Common myeloid progenitor, CD34-positive (primary cell): Measurements from ENCODE around the gene B3GNT5.
A peak's percentile ranks its signal among the peaks of the same experiment; 100 is the strongest.

Experiments
- CTCF ChIA-PET: fragments of 350-600 bp; sonication (Branson Sonifier 250); formaldehyde crosslinking; loops from one replicate; lab custom pipeline; 2021; ENCODE audit warnings: antibody characterized with exemption; lab: Charles Lee
- POLR2A ChIA-PET: fragments of 350-600 bp; sonication (Branson Sonifier 250); formaldehyde crosslinking; loops from one replicate; lab custom pipeline; 2021; ENCODE audit warnings: antibody characterized with exemption; lab: Charles Lee
- DNase-seq, 3 donors: peaks; one replicate each; pipeline versions ENCODE4 v3.0.0 to v3.0.0-alpha.2; 2013
- H3K27ac ChIP-seq, 2 experiments: 1 replicate in 1 of 2; 2 replicates in 1 of 2; pipeline ENCODE4 v1.7.0; 2013; ENCODE audit warnings: inconsistent platforms in 2 of 2, low read length in 2 of 2, mild to moderate bottlenecking in 2 of 2, low read depth in 1 of 2, moderate library complexity in 1 of 2; ENCODE audit not compliant: severe bottlenecking in 2 of 2, insufficient read depth in 1 of 2, poor library complexity in 1 of 2
- H3K27me3 ChIP-seq, 5 experiments: replicated peaks in 2 of 5; 1 replicate in 3 of 5; 2 replicates in 2 of 5; pipeline versions ENCODE4 v1.6.1 to v1.7.0; 2013; ENCODE audit warnings: low read length in 4 of 5, mild to moderate bottlenecking in 2 of 5, moderate library complexity in 2 of 5, inconsistent platforms in 1 of 5; ENCODE audit not compliant: insufficient read depth in 5 of 5, control insufficient read depth in 4 of 5
- H3K36me3 ChIP-seq, 4 experiments: 1 replicate in 2 of 4; 2 replicates in 2 of 4; pipeline versions ENCODE4 v1.6.1 to v1.7.0; 2013; ENCODE audit warnings: low read length in 3 of 4, control low read depth in 1 of 4, mild to moderate bottlenecking in 1 of 4; ENCODE audit not compliant: control insufficient read depth in 4 of 4, insufficient read depth in 4 of 4
- H3K4me1 ChIP-seq, 4 experiments: 1 replicate in 3 of 4; 2 replicates in 1 of 4; pipeline versions ENCODE4 v1.6.1 to v1.7.1; 2013; ENCODE audit warnings: low read length in 3 of 4, mild to moderate bottlenecking in 3 of 4, control low read depth in 1 of 4, inconsistent platforms in 1 of 4, moderate library complexity in 1 of 4; ENCODE audit not compliant: control insufficient read depth in 4 of 4, insufficient read depth in 4 of 4; ENCODE audit errors: control extremely low read depth in 1 of 4
- H3K4me3 ChIP-seq, 7 experiments: 1 replicate in 4 of 7; 2 replicates in 3 of 7; pipeline versions ENCODE4 v1.5.1 to v1.7.0; 2013; ENCODE audit warnings: mild to moderate bottlenecking in 7 of 7, low read length in 6 of 7, moderate library complexity in 6 of 7, inconsistent platforms in 2 of 7, low read depth in 2 of 7, control low read depth in 1 of 7; ENCODE audit not compliant: insufficient read depth in 4 of 7, control insufficient read depth in 1 of 7; ENCODE audit errors: extremely low read depth in 1 of 7
- H3K9me3 ChIP-seq, 5 experiments: 1 replicate in 4 of 5; 2 replicates in 1 of 5; pipeline versions ENCODE4 v1.6.1 to v1.7.1; 2013; ENCODE audit warnings: low read length in 4 of 5, mild to moderate bottlenecking in 2 of 5, inconsistent platforms in 1 of 5, low read depth in 1 of 5, moderate library complexity in 1 of 5; ENCODE audit not compliant: control insufficient read depth in 4 of 5, insufficient read depth in 2 of 5; ENCODE audit errors: control extremely low read depth in 1 of 5
- WGBS: methylation state at CpG from one replicate; pipeline ENCODE4 v1.1.5; 2013; ENCODE audit not compliant: insufficient coverage; 5-methylcytosine and 5-hydroxymethylcytosine counted together

B3GNT5 gene

GRCh38 chr3:183217548-183218332, 35.3 kb upstream of the B3GNT5 start:
- Histone ChIP-seq H3K27me3 (no peaks in the 10 kb centered on the region), H3K36me3 (no peaks in the 10 kb centered on the region), H3K27ac (no peak overlapping the region), H3K4me3 (no peak overlapping the region), H3K9me3 (no peaks in the 10 kb centered on the region), H3K4me1 (peaks cover 11 to 43% (median 30%) of the 10 kb centered on the region in 4 experiments)
- POLR2A ChIA-PET: interaction anchor here (0.7 kb wide), 1 partner anchor 559 kb away, joined by 4 read pairs; no protein-coding TSS in a partner anchor
- DNase-seq: peak in 2 of 3 donors; percentile 34 to 40
- WGBS: 100% methylated on average over 2 of the region's 9 CpGs
- CTCF ChIA-PET: interaction anchor here (0.8 to 1.2 kb wide), 5 partner anchors 10 to 207 kb away, joined by 3 to 5 read pairs (median 3); partner anchors contain the start of gene B3GNT5

- Histone ChIP-seq H3K4me1 (peaks cover 4 to 33% (median 24%) of the 10 kb centered on the region in 4 experiments), H3K4me3 (no peak overlapping the region), H3K9me3 (no peaks in the 10 kb centered on the region), H3K36me3 (no peaks in the 10 kb centered on the region), H3K27ac (no peak overlapping the region), H3K27me3 (no peaks in the 10 kb centered on the region)
- POLR2A ChIA-PET: no interaction called here
- no peak for DNase-seq
- no CpG with 5 or more reads among the region's 2 CpGs for WGBS
- CTCF ChIA-PET: interaction anchor here (0.7 to 1.1 kb wide), 2 partner anchors 9 to 81 kb away, joined by 3 read pairs; no protein-coding TSS in a partner anchor
Measured at GRCh38 chr3:183218826-183219225, 34.2 kb upstream of the B3GNT5 start.

- Histone ChIP-seq H3K9me3 (no peaks in the 10 kb centered on the region), H3K27me3 (no peaks in the 10 kb centered on the region), H3K4me3 (no peak overlapping the region), H3K4me1 (peaks cover 0 to 29% (median 22%) of the 10 kb centered on the region in 4 experiments), H3K36me3 (no peaks in the 10 kb centered on the region), H3K27ac (no peak overlapping the region)
- ChIA-PET POLR2A (no interaction called here), CTCF (interaction anchor here (1.2 to 2.1 kb wide), 3 partner anchors 10 to 35 kb away, joined by 3 to 8 read pairs (median 5); partner anchors contain the start of gene B3GNT5)
- no peak for DNase-seq
- WGBS: 100% methylated on average over 4 of the region's 5 CpGs
Measured at GRCh38 chr3:183220828-183221227, 32.2 kb upstream of the B3GNT5 start.

DNA sequence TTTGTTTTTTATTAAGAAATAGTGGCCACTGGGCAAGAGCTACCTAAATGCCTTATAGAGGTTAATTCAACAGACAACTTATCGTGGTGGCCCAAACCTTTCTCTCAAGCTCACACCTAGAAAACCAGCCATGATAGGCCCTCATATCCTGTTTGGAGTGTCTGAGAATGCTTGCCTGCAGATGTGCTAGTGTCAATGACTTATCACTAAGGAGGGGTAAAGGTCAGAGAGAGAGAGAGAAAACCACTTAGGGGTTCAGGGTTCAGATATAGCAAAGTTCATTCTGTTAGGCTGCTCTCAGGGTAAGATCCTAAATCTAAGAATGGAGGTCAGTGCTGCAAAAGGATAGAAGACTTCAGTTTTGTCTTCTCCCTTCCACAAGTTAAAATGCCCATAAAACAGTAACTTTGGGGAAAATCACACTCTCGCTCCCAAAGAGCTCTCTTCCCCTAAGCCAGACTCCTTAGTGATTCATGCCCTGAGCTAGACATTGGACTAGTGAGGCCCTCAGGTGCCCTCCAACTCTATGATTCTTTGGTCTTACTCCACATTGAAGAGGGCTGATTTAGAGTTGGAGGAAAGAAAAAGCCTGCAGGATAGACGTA, 30.3 kb upstream of the B3GNT5 start:
- ChIA-PET CTCF (interaction anchor here (0.5 to 2.1 kb wide), 6 partner anchors 10 to 486 kb away, joined by 3 to 14 read pairs (median 3); no protein-coding TSS in a partner anchor), POLR2A (no interaction called here)
- Histone ChIP-seq H3K9me3 (no peaks in the 10 kb centered on the region), H3K27ac (no peak overlapping the region), H3K36me3 (no peaks in the 10 kb centered on the region), H3K4me1 (peaks cover 0 to 26% (median 18%) of the 10 kb centered on the region in 4 experiments), H3K27me3 (no peaks in the 10 kb centered on the region), H3K4me3 (no peak overlapping the region)
- 100% methylated on average over 2 of the region's 3 CpGs for WGBS
- DNase-seq: no peak

DNA sequence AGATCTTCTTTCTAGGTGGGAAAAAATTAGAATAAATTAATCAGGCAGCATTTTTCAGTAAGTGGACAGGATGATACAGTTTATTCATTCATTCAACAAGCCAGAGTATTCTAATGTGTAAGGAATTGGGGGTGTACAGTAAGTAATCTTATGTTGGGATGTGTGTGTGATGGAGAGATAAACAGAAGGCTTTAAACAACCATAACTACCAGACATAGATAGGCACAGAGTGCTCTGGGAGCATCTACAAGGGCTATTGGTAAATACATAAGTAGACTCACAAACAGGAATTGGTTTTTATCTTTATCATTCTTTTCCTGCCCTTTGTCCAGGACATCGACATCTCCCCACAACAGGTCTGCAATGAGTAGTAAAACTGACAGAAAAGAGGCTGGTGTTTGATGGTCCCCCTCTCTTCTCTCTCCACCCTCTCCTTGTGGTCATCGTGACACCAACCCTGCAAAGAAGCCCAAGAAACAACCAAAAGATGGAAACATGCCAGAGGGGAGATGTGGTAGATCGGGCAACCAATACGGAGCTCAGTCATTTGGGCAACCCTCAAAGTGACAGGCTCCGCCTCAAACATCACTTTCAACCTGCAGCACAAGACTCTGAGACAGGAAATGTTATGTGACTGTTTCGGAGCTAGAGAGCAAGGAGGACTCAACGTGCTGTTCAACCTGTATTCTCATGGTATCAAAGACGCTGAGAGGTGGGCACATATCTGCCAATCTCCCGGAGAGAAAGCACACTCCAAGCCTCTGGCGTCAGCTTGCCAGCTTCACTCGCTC, 28.7 kb upstream of the B3GNT5 start:
- Histone ChIP-seq H3K27me3 (no peaks in the 10 kb centered on the region), H3K36me3 (no peaks in the 10 kb centered on the region), H3K4me1 (peaks cover 0 to 13% (median 10%) of the 10 kb centered on the region in 4 experiments), H3K9me3 (no peaks in the 10 kb centered on the region), H3K4me3 (peak overlapping the region in 2 of 7 experiments; percentile 38 to 49), H3K27ac (no peak overlapping the region)
- peak in 2 of 3 donors; percentile 76 to 79 for DNase-seq
- POLR2A ChIA-PET: no interaction called here
- CTCF ChIA-PET: interaction anchor here (0.6 to 1.3 kb wide), 2 partner anchors 40 to 542 kb away, joined by 3 read pairs; no protein-coding TSS in a partner anchor
- 21% methylated on average over 10 of the region's 11 CpGs for WGBS

GRCh38 chr3:183226333-183226890, 26.6 kb upstream of the B3GNT5 start:
- ChIA-PET CTCF (no interaction called here), POLR2A (no interaction called here)
- WGBS: 54% methylated on average over 2 of the region's 9 CpGs

More at GRCh38 chr3:183226333-183226890, 26.6 kb upstream of the B3GNT5 start:
- no peaks in the 10 kb centered on the region for H3K9me3 ChIP-seq
- H3K4me3 ChIP-seq: no peak overlapping the region
- H3K36me3 ChIP-seq: no peaks in the 10 kb centered on the region
- no peaks in the 10 kb centered on the region for H3K27me3 ChIP-seq
- no peak overlapping the region for H3K27ac ChIP-seq
- H3K4me1 ChIP-seq: peaks cover 0 to 13% (median 10%) of the 10 kb centered on the region in 4 experiments
- DNase-seq: peak in 1 of 3 donors; percentile 53
